Osteocyte (in vitro differentiated cells): Measurements from ENCODE around the gene EIF4E. TPM values are rescaled to one million over a fixed set of nuclear protein-coding genes. Genes with fewer than 3 reads are reported as not detected.
"Not testable (repeated sequence)": the region's sequence is repeated elsewhere in the genome, so short reads cannot be mapped to it uniquely, and the experiment has no call there.

ENCODE experiments used
- DNase-seq: peaks from one replicate; pipeline ENCODE4 v3.0.0; 2021; ENCODE audit warnings: mixed read lengths; ENCODE audit not compliant: unreplicated experiment; ENCODE audit errors: extremely low spot score
- H3K27ac Mint-ChIP-seq: one replicate; pipeline ENCODE4 v1.8.0; 2021; ENCODE audit warnings: mild to moderate bottlenecking, mixed read lengths; ENCODE audit not compliant: unreplicated experiment
- H3K27me3 Mint-ChIP-seq: one replicate; pipeline ENCODE4 v1.8.0; 2021; ENCODE audit warnings: mixed read lengths; ENCODE audit not compliant: unreplicated experiment
- H3K36me3 Mint-ChIP-seq: one replicate; pipeline ENCODE4 v1.8.0; 2021; ENCODE audit warnings: mixed read lengths; ENCODE audit not compliant: unreplicated experiment
- H3K4me1 Mint-ChIP-seq: one replicate; pipeline ENCODE4 v1.8.0; 2021; ENCODE audit warnings: mixed read lengths; ENCODE audit not compliant: unreplicated experiment
- H3K4me3 Mint-ChIP-seq: one replicate; pipeline ENCODE4 v1.8.0; 2021; ENCODE audit warnings: mild to moderate bottlenecking, moderate library complexity, mixed read lengths; ENCODE audit not compliant: unreplicated experiment
- H3K9me3 Mint-ChIP-seq: one replicate; pipeline ENCODE4 v1.8.0; 2021; ENCODE audit warnings: mixed read lengths; ENCODE audit not compliant: unreplicated experiment
- total RNA-seq: library from RNA; stranded (reverse); gene quantifications from 2 replicates; pipeline ENCODE4 v1.2.1, GENCODE V29; 2021
- TF ChIP-seq, protein P1 (sequence below): fragments of 200-600 bp; sonication (generic); IDR thresholded peaks from 2 replicates; pipeline ENCODE4 v1.5.0; 2021; ENCODE audit warnings: antibody characterized with exemption, mild to moderate bottlenecking, moderate library complexity

The EIF4E gene
- total RNA-seq, 1 donor from 2014 or later = 60.6 TPM

DNA sequence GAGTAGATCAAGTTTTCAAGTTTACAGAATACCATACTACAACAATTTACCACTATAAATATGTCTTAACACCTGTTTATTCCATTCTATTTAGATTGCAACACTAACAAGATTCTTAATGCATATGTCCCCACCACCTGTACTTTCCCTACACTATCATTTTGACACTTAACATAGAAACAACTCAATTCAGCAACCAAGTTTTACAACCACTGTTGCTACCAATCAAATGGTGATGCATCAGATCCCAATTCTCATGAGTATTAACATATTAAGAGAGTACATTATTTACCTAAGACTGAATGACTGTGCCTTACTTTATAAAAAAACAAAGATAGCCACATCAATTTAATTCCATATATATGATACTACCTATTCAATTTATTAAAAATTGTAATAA lies 49.4 kb downstream of the EIF4E start:
- Mint-ChIP-seq H3K36me3 (peaks cover 15% of the 10 kb centered on the region), H3K9me3 (no peaks in the 10 kb centered on the region), H3K4me1 (no peaks in the 10 kb centered on the region), H3K27ac (no peak overlapping the region), H3K27me3 (no peaks in the 10 kb centered on the region), H3K4me3 (no peak overlapping the region)
- TF ChIP-seq, protein P1, sequence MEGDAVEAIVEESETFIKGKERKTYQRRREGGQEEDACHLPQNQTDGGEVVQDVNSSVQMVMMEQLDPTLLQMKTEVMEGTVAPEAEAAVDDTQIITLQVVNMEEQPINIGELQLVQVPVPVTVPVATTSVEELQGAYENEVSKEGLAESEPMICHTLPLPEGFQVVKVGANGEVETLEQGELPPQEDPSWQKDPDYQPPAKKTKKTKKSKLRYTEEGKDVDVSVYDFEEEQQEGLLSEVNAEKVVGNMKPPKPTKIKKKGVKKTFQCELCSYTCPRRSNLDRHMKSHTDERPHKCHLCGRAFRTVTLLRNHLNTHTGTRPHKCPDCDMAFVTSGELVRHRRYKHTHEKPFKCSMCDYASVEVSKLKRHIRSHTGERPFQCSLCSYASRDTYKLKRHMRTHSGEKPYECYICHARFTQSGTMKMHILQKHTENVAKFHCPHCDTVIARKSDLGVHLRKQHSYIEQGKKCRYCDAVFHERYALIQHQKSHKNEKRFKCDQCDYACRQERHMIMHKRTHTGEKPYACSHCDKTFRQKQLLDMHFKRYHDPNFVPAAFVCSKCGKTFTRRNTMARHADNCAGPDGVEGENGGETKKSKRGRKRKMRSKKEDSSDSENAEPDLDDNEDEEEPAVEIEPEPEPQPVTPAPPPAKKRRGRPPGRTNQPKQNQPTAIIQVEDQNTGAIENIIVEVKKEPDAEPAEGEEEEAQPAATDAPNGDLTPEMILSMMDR = no peak
- no peak for DNase-seq

DNA sequence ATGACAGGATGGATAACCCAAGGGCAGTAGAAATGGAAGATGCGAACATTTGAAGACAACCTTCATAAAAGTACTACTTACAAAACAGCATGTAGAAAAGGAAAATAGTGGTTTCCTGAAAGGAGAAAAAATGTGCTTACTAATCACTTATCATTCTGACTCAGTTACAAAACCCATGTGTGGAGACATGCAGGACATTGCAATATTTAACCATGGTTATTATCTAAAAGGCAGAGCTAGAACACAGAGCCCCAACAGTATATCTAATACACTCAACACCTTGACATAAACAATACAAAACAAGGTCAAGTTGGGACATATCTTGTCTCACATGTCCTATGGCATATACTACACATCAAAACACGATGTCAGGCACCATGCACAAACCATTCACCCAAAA lies 55.9 kb downstream of the EIF4E start:
- H3K4me3 Mint-ChIP-seq = no peak overlapping the region

DNA sequence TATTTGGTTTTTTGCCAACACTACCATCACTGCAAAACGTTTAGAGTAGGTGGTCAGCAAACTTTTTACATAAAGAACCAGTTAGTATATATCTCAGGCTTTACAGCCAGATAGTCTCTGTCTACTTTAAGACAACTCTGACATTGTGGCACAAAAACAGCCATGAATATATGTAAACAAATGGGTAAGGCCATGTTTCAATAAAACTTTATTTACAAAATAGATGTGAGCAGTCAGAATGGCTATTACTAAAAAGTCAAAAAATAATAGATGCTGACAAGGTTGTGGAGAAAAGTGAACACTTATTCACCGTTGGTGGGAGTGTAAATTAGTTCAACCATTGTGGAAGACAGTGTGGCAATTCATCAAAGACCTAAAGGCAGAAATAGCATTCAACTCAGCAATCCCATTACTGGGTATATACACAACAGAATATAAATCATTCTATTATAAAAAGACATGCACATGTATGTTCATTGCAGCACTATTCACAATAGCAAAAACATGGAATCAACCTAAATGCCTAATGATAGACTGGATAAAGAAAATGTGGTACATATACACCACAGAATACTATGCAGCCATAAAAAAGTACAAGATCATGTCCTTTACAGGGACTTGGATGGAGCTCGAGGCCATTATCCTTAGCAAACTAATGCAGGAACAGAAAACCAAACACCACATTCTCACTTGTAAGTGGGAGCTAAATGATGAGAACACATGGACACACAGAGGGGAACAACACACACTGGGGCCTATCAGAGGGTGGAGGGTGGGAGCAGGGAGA lies 56.6 kb downstream of the EIF4E start:
- H3K4me1 Mint-ChIP-seq, DNase-seq, H3K27ac Mint-ChIP-seq, H3K36me3 Mint-ChIP-seq, H3K4me3 Mint-ChIP-seq, H3K9me3 Mint-ChIP-seq, H3K27me3 Mint-ChIP-seq: not testable (repeated sequence)

More for the DNA sequence above, 55.9 kb downstream of the EIF4E start:
- Mint-ChIP-seq H3K9me3 (no peaks in the 10 kb centered on the region), H3K27me3 (no peaks in the 10 kb centered on the region), H3K36me3 (peaks cover 3% of the 10 kb centered on the region), H3K27ac (no peak overlapping the region), H3K4me1 (peaks cover 8% of the 10 kb centered on the region)
- DNase-seq = no peak
- TF ChIP-seq, protein P1 = no peak

DNA sequence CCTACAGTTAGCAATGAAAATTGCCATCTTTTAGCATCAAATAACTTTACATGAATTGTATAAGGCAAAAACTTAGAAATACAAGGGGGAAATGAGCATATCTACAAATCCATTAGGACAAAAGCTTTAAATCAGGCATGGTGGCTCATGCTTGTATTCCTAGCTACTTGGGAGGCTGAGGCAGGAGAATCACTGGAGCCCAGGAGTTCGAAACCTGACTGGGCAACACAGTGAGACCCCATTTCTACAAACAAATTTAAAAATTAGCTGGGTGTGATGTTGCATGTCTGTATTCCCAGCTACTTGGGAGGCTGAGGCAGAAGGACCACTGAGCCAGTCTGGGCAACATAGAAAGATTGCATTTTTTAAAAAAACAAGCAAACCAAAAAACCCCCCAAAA lies 61.3 kb downstream of the EIF4E start:
- no peak for DNase-seq
- no peak overlapping the region for H3K4me3 Mint-ChIP-seq
- H3K9me3 Mint-ChIP-seq = no peaks in the 10 kb centered on the region
- no peaks in the 10 kb centered on the region for H3K36me3 Mint-ChIP-seq
- no peaks in the 10 kb centered on the region for H3K27me3 Mint-ChIP-seq
- TF ChIP-seq, protein P1 = no peak
- peaks cover 1% of the 10 kb centered on the region for H3K4me1 Mint-ChIP-seq
- no peak overlapping the region for H3K27ac Mint-ChIP-seq

DNA sequence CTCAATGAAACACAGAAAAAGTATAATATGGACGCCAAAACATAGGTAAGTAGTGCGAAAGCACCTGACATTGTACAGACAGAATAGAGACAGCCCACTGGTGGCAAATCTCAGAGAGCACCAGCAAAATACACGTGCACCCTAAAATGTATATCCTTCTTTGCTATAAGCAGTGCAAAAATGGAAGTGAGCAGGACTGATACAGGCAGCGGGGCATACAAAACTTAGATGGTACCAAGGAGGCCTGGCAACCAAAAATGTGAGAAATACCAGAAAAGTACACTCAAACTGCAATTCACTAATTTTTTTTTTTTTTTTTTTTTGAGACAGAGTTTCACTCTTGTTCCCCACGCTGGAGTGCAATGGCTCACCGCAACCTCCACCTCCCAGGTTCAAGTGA lies 63.9 kb downstream of the EIF4E start:
- H3K27me3 Mint-ChIP-seq = no peaks in the 10 kb centered on the region
- no peak overlapping the region for H3K4me3 Mint-ChIP-seq
- no peaks in the 10 kb centered on the region for H3K36me3 Mint-ChIP-seq
- no peaks in the 10 kb centered on the region for H3K4me1 Mint-ChIP-seq
- no peak for DNase-seq
- H3K27ac Mint-ChIP-seq = no peak overlapping the region
- H3K9me3 Mint-ChIP-seq = no peaks in the 10 kb centered on the region
- TF ChIP-seq, protein P1 = no peak
